B cell (primary cell): ENCODE data around the gene CCL22.

Experiments used
- CTCF ChIP-seq: fragments of 200-600 bp; IDR thresholded peaks from one replicate; pipeline ENCODE4 v1.8.0; 2022; ENCODE audit warnings: antibody characterized with exemption, mild to moderate bottlenecking
- EZH2 ChIP-seq: IDR thresholded peaks from 2 replicates; pipeline ENCODE4 v1.6.1; 2012; ENCODE audit warnings: borderline replicate concordance, low read depth, mild to moderate bottlenecking, moderate library complexity, low read length; ENCODE audit not compliant: insufficient read depth, poor library complexity, severe bottlenecking

- TF ChIP-seq EZH2 (no peak), CTCF (no peak)
These were observed 51.4 kb downstream of the CCL22 start for GRCh38 chr16:57409870-57410587.
